ENCODE results near the gene LIN9. TPM values are rescaled to one million over a fixed set of nuclear protein-coding genes. Genes with fewer than 3 reads are reported as not detected.

LIN9 gene
- total and polyA plus RNA-seq, 2 of the 8 experiments (the other 6 are each of a cell fraction or from before 2014, with no cell fraction given), result 5.6 to 12.6 TPM

DNA sequence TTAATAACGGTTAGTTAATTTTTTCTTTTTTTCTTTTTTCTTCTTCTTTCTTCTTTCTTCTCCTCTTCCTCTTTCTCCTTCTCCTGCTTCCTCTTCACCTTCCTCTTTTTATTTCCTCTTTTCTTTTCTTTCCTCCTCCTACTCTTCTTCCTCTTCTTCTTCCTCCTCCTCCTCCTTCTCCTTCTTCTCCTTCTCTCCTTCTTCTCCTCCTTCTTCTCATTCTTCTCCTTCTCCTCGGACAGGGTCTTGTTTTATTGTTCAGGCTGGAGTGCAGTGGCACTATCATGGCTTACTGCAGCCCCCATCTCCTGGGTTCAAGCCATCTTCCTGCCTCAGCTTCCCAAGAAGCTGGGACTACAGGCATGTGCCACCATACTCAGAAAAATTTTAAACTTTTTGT, 109.0 kb downstream of the LIN9 start (continued):
- TF ChIP-seq SUZ12 (IDR thresholded peaks at IDR 0.05; ENCODE audit: low read length), result no peak
- no peak for TF ChIP-seq RNF2 (IDR thresholded peaks at IDR 0.05; ENCODE audit: borderline replicate concordance, low read depth, low read length, missing control alignments, poor library complexity, severe bottlenecking)
- TF ChIP-seq PHF8 (conservative IDR thresholded peaks at IDR 0.05; ENCODE audit: low read depth, low read length), result no peak
- TF ChIP-seq TBP (IDR thresholded peaks at IDR 0.05; ENCODE audit: low read depth, low read length), result no peak
- TF ChIP-seq GABPA (IDR thresholded peaks at IDR 0.05; ENCODE audit: borderline replicate concordance, insufficient read depth, low read length), result no peak
- TF ChIP-seq, protein P1, sequence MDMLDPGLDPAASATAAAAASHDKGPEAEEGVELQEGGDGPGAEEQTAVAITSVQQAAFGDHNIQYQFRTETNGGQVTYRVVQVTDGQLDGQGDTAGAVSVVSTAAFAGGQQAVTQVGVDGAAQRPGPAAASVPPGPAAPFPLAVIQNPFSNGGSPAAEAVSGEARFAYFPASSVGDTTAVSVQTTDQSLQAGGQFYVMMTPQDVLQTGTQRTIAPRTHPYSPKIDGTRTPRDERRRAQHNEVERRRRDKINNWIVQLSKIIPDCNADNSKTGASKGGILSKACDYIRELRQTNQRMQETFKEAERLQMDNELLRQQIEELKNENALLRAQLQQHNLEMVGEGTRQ (IDR thresholded peaks at IDR 0.05; ENCODE audit: low read length), result no peak

All from H1 (cell line).